SK-MEL-5 (cell line): ENCODE measurements around the gene SRGAP1. TPM values are rescaled to one million over a fixed set of nuclear protein-coding genes. Genes with fewer than 3 reads are reported as not detected.
"Not testable (repeated sequence)": the region's sequence is repeated elsewhere in the genome, so short reads cannot be mapped to it uniquely, and the experiment has no call there.

ENCODE experiments used
- DNase-seq: peaks from one replicate; pipeline ENCODE4 v3.0.0-alpha.2; 2016; ENCODE audit warnings: low read depth, low spot score
- in situ Hi-C: cut with HindIII; loops from 2 replicates; pipeline ENCODE4 v1.10.0; 2016; ENCODE audit warnings: low sequenced_read_pairs, high pct_unique_total_duplicates, low pct_unique_long_range_greater_than_20kb
- total RNA-seq: library from RNA; depleted of rRNA; stranded (reverse); fragments of >200 nt; shearing (Covaris generic); gene quantifications from 2 replicates; pipeline ENCODE4 v1.2.3, GENCODE V29; 2014

The SRGAP1 gene
- total RNA-seq, 1 experiment from 2014 or later: 20.7 TPM

- in situ Hi-C loops: no loop called here
- no peak for DNase-seq
Observed at GRCh38 chr12:64123448-64123847, 278.9 kb downstream of the SRGAP1 start.

- in situ Hi-C loops: no loop called here
- peak; percentile 88 for DNase-seq
Observed at GRCh38 chr12:64124511-64125197, 280.2 kb downstream of the SRGAP1 start.

- in situ Hi-C loops: no loop called here
Observed at GRCh38 chr12:64125913-64126312, 281.4 kb downstream of the SRGAP1 start.

GRCh38 chr12:64127811-64128210, 283.3 kb downstream of the SRGAP1 start:
- in situ Hi-C loops: no loop called here

More at GRCh38 chr12:64125913-64126312, 281.4 kb downstream of the SRGAP1 start:
- DNase-seq: no peak

GRCh38 chr12:64128366-64128765, 283.9 kb downstream of the SRGAP1 start:
- in situ Hi-C loops: no loop called here
- no peak for DNase-seq

More at GRCh38 chr12:64127811-64128210, 283.3 kb downstream of the SRGAP1 start:
- DNase-seq: no peak

- DNase-seq, in situ Hi-C loops: not testable (repeated sequence)
Observed at GRCh38 chr12:64130476-64130875, 286.0 kb downstream of the SRGAP1 start.

- in situ Hi-C loops, DNase-seq: not testable (repeated sequence)
Observed at GRCh38 chr12:64131456-64131855, 287.0 kb downstream of the SRGAP1 start.

- in situ Hi-C loops, DNase-seq: not testable (repeated sequence)
Observed at GRCh38 chr12:64132672-64133071, 288.2 kb downstream of the SRGAP1 start.

- in situ Hi-C loops: no loop called here
- DNase-seq: no peak
Observed at GRCh38 chr12:64137117-64137516, 292.6 kb downstream of the SRGAP1 start.

- peak; percentile 13 for DNase-seq
- in situ Hi-C loops: no loop called here
Observed at GRCh38 chr12:64139021-64139420, 294.5 kb downstream of the SRGAP1 start.

- peak; percentile 78 for DNase-seq
- in situ Hi-C loops: no loop called here
Observed at GRCh38 chr12:64142382-64142781, 297.9 kb downstream of the SRGAP1 start.

GRCh38 chr12:64142784-64143183, 298.3 kb downstream of the SRGAP1 start:
- DNase-seq: no peak
- in situ Hi-C loops: no loop called here

- DNase-seq: no peak
- in situ Hi-C loops: no loop called here
Observed at GRCh38 chr12:64145226-64145625, 300.7 kb downstream of the SRGAP1 start.

- DNase-seq: no peak
- in situ Hi-C loops: no loop called here
Observed at GRCh38 chr12:64147011-64147631, 302.6 kb downstream of the SRGAP1 start.

- DNase-seq: no peak
- in situ Hi-C loops: no loop called here
Observed at GRCh38 chr12:64147875-64148274, 303.4 kb downstream of the SRGAP1 start.

- in situ Hi-C loops: no loop called here
- DNase-seq: no peak
Observed at GRCh38 chr12:64154677-64155076, 310.2 kb downstream of the SRGAP1 start.

- in situ Hi-C loops: no loop called here
- no peak for DNase-seq
Observed at GRCh38 chr12:64157110-64157509, 312.6 kb downstream of the SRGAP1 start.

- in situ Hi-C loops: no loop called here
- no peak for DNase-seq
Observed at GRCh38 chr12:64160021-64160710, 315.7 kb downstream of the SRGAP1 start.

- DNase-seq: no peak
- in situ Hi-C loops: no loop called here
Observed at GRCh38 chr12:64160711-64161060, 316.2 kb downstream of the SRGAP1 start.
